ENCODE measurements around the gene EP400.

GRCh38 chr12:131917711-131918306 is 31.9 kb upstream of the EP400 start:
- no peak for TF ChIP-seq CTCF (IDR thresholded peaks at IDR 0.05)
- TF ChIP-seq POLR2A (IDR thresholded peaks at IDR 0.05), result no peak

Measured in adrenal gland (tissue), 5 donors.